Keratinocyte (primary cell): Measurements from ENCODE around the gene ADIPOR1. TPM values are rescaled to one million over a fixed set of nuclear protein-coding genes. Genes with fewer than 3 reads are reported as not detected.
"Not testable (repeated sequence)": the region's sequence is repeated elsewhere in the genome, so short reads cannot be mapped to it uniquely, and the experiment has no call there.

Experiments
- DNase-seq: peaks from one replicate; pipeline ENCODE4 v3.0.0-alpha.2; 2011; ENCODE audit warnings: low read depth, missing footprints, low spot score
- FAIRE-seq: peaks from 2 replicates; lab custom pipeline; 2011; peaks lifted over from hg19 to GRCh38; lab: Jason Lieb, UNC
- H2AFZ ChIP-seq: 2 replicates; pipeline ENCODE4 v1.6.0; 2012; ENCODE audit warnings: low read length, control low read depth, inconsistent platforms; ENCODE audit not compliant: control insufficient read depth
- H3K27ac ChIP-seq: 2 replicates; pipeline ENCODE4 v1.5.1; 2011; ENCODE audit warnings: low read length; ENCODE audit not compliant: control insufficient read depth, insufficient read depth
- H3K27me3 ChIP-seq: 3 replicates; pipeline ENCODE4 v1.6.0; 2011; ENCODE audit warnings: low read length; ENCODE audit not compliant: control insufficient read depth, insufficient read depth; ENCODE audit errors: extremely low read depth
- H3K36me3 ChIP-seq, 2 experiments: 2 replicates in 1 of 2; 3 replicates in 1 of 2; pipeline ENCODE4 v1.5.1; 2011; ENCODE audit warnings: low read length in 2 of 2, mild to moderate bottlenecking in 1 of 2; ENCODE audit not compliant: control insufficient read depth in 2 of 2, insufficient read depth in 2 of 2; ENCODE audit errors: extremely low read depth in 1 of 2
- H3K4me1 ChIP-seq: 3 replicates; pipeline ENCODE4 v1.5.1; 2011; ENCODE audit warnings: low read length; ENCODE audit not compliant: control insufficient read depth, insufficient read depth; ENCODE audit errors: extremely low read depth
- H3K4me2 ChIP-seq: 3 replicates; pipeline ENCODE4 v1.6.0; 2011; ENCODE audit warnings: low read depth, low read length; ENCODE audit not compliant: control insufficient read depth, insufficient read depth; ENCODE audit errors: extremely low read depth
- H3K4me3 ChIP-seq, 3 experiments: fragments of 200-600 bp in 1 of 3; sonication (generic) in 1 of 3; 2 replicates in 2 of 3; 3 replicates in 1 of 3; pipeline ENCODE4 v1.5.1; 2011 to 2016; ENCODE audit warnings: low read length in 3 of 3, mild to moderate bottlenecking in 3 of 3, control low read depth in 2 of 3, inconsistent platforms in 1 of 3, low read depth in 1 of 3, mixed read lengths in 1 of 3, mixed run types in 1 of 3, moderate library complexity in 1 of 3; ENCODE audit not compliant: control insufficient read depth in 2 of 3, insufficient read depth in 2 of 3; ENCODE audit errors: extremely low read depth in 1 of 3
- H3K79me2 ChIP-seq: 2 replicates; pipeline ENCODE4 v1.6.0; 2012; ENCODE audit warnings: low read length; ENCODE audit not compliant: control insufficient read depth, insufficient read depth
- H3K9ac ChIP-seq: 3 replicates; pipeline ENCODE4 v1.6.0; 2011; ENCODE audit warnings: low read length; ENCODE audit not compliant: control insufficient read depth, insufficient read depth; ENCODE audit errors: extremely low read depth
- H3K9me1 ChIP-seq: 3 replicates; pipeline ENCODE4 v1.6.0; 2011; ENCODE audit warnings: low read length; ENCODE audit not compliant: control insufficient read depth, insufficient read depth; ENCODE audit errors: extremely low read depth
- H3K9me3 ChIP-seq: 2 replicates; pipeline ENCODE4 v1.5.1; 2012; ENCODE audit warnings: low read depth, low read length; ENCODE audit not compliant: control insufficient read depth
- H4K20me1 ChIP-seq: 3 replicates; pipeline ENCODE4 v1.6.0; 2011; ENCODE audit warnings: low read length; ENCODE audit not compliant: control insufficient read depth, insufficient read depth; ENCODE audit errors: extremely low read depth
- EZH2 ChIP-seq: IDR thresholded peaks from one replicate; pipeline ENCODE4 v1.6.1; 2012; ENCODE audit warnings: inconsistent platforms, mild to moderate bottlenecking, low read length, moderate library complexity
- dilution Hi-C: fragments of 300-500 bp; cut with MboI; formaldehyde crosslinking; loops from one replicate; pipeline ENCODE4 v1.7.0; 2020; ENCODE audit warnings: low sequenced_read_pairs; ENCODE audit not compliant: extremely low pct_ligation_motif_present
- polyA plus RNA-seq, 5 experiments: library from polyadenylated mRNA; depleted of rRNA in 3 of 5; stranded (reverse) in 3 of 5; stranded (forward) in 1 of 5; unstranded in 1 of 5; fragments of >200 nt; gene quantifications; 1 replicate in 1 of 5; 2 replicates in 3 of 5; 3 replicates in 1 of 5; pipeline versions ENCODE4 v1.2.1 to v1.2.3, GENCODE V29; 2011 to 2012; ENCODE audit warnings: missing spikeins in 2 of 5, low read depth in 1 of 5, low replicate concordance in 1 of 5
- TF ChIP-seq, protein P1 (sequence below), 3 experiments: IDR thresholded peaks in 1 of 3; conservative IDR thresholded peaks in 1 of 3; optimal IDR thresholded peaks in 1 of 3; 2 replicates in 2 of 3; 3 replicates in 1 of 3; pipeline versions ENCODE3 to v1.5.1; 2011; ENCODE audit warnings: low read length in 3 of 3, mild to moderate bottlenecking in 3 of 3, moderate library complexity in 2 of 3, control low read depth in 1 of 3, inconsistent platforms in 1 of 3; ENCODE audit not compliant: insufficient read depth in 2 of 3; ENCODE audit errors: extremely low read depth in 1 of 3

The ADIPOR1 gene
- polyA plus RNA-seq, 1 donor (not counting 4 experiments of a cell fraction or from before 2014, with no cell fraction given), result 260 TPM

DNA sequence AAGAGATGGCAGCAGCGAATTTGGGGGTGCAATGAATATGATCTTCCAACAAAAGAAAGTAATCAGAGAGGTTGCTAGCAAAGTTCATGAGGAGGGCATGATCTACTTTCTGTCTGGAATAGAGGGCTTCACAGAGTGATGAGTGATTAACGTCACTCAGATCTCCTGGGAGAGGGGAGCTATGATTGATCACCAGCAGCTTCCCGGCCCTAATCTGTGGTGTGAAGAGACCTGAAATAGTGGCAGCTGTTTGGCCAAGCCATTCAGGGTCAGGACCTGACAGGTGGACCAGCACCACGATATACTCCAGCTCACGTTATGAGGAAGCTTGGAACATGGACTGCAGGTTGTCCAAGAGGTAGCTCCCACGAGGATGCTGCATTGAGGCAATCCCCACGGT lies 29.1 kb upstream of the ADIPOR1 start:
- DNase-seq (no peak), FAIRE-seq (no peak)
- Histone ChIP-seq H3K4me2 (no peak overlapping the region), H3K4me3 (no peak overlapping the region), H2AFZ (no peak overlapping the region), H3K27ac (no peak overlapping the region), H3K9me1 (no peaks in the 10 kb centered on the region), H3K36me3 (no peaks in the 10 kb centered on the region), H3K9ac (no peak overlapping the region), H3K9me3 (no peaks in the 10 kb centered on the region), H3K27me3 (no peaks in the 10 kb centered on the region), H3K4me1 (no peaks in the 10 kb centered on the region), H4K20me1 (no peaks in the 10 kb centered on the region), H3K79me2 (no peaks in the 10 kb centered on the region)
- dilution Hi-C loops, result no loop called here
- TF ChIP-seq EZH2, result no peak
- TF ChIP-seq, protein P1, sequence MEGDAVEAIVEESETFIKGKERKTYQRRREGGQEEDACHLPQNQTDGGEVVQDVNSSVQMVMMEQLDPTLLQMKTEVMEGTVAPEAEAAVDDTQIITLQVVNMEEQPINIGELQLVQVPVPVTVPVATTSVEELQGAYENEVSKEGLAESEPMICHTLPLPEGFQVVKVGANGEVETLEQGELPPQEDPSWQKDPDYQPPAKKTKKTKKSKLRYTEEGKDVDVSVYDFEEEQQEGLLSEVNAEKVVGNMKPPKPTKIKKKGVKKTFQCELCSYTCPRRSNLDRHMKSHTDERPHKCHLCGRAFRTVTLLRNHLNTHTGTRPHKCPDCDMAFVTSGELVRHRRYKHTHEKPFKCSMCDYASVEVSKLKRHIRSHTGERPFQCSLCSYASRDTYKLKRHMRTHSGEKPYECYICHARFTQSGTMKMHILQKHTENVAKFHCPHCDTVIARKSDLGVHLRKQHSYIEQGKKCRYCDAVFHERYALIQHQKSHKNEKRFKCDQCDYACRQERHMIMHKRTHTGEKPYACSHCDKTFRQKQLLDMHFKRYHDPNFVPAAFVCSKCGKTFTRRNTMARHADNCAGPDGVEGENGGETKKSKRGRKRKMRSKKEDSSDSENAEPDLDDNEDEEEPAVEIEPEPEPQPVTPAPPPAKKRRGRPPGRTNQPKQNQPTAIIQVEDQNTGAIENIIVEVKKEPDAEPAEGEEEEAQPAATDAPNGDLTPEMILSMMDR (optimal IDR thresholded peaks at IDR 0.05 in 1 of 3, IDR thresholded peaks at IDR 0.05 in 1 of 3, conservative IDR thresholded peaks at IDR 0.05 in 1 of 3; ENCODE audit: extremely low read depth in 1 of 3, insufficient read depth in 2 of 3, low read length in 3 of 3), result no peak

DNA sequence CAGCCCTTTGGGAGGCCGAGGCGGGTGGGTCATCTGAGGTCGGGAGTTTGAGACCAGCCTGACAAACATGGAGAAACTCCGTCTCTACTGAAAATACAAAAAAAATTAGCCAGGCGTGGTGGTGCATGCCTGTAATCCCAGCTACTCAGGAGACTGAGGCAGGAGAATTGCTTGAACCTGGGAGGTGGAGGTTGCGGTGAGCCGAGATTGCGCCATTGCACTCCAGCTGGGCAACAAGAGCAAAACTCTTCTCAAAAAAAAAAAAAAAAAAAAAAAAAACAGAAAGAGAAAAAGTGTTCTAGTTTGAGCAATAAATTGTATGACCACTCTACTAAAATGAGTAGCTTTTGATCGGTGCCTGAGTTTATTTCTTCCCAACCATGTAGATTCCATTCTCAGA lies 28.0 kb upstream of the ADIPOR1 start:
- H2AFZ ChIP-seq, dilution Hi-C loops, H3K9me3 ChIP-seq, H3K79me2 ChIP-seq, H3K27me3 ChIP-seq, H3K9ac ChIP-seq, H3K36me3 ChIP-seq, H4K20me1 ChIP-seq, H3K27ac ChIP-seq, DNase-seq, H3K4me2 ChIP-seq, H3K4me3 ChIP-seq, FAIRE-seq, H3K4me1 ChIP-seq, H3K9me1 ChIP-seq: not testable (repeated sequence)

DNA sequence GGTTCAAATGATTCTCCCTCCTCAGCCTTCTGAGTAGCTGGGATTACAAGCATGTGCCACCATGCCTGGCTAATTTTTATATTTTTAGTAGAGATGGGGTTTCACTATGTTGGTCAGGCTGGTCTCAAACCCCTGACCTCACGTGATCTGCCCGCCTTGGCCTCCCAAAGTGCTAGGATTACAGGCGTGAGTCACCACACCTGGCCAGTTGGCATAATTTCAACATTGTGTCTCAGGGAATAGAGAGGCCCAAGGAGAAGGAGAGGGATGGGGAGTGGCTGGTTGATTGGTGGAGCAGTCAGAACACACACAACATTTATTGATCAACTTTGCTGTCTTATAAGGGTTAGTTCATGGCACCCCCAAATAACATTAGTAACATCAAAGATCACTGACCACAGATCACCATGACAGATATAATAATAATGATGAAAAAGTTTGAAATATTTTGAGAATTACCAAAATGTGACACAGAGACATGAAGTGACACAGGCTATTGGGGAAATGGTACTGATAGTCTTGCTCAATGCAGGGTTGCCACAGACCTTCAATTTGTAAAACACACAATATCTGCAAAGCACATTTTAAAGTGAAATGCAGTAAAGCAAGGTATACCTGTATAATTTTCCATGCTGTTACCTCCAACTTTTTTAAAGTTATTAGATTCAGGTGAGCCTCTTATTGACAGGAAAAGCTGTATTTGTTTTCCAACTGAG lies 24.8 kb upstream of the ADIPOR1 start:
- dilution Hi-C loops, result no loop called here
- DNase-seq, result no peak
- H3K9me3 ChIP-seq, result no peaks in the 10 kb centered on the region

More for the DNA sequence above, 24.8 kb upstream of the ADIPOR1 start:
- no peak for FAIRE-seq
- Histone ChIP-seq H3K4me1 (no peaks in the 10 kb centered on the region), H3K36me3 (no peaks in the 10 kb centered on the region), H3K4me2 (no peak overlapping the region), H2AFZ (no peak overlapping the region), H3K79me2 (no peaks in the 10 kb centered on the region), H3K27ac (no peak overlapping the region), H3K9me1 (no peaks in the 10 kb centered on the region), H4K20me1 (no peaks in the 10 kb centered on the region), H3K27me3 (no peaks in the 10 kb centered on the region), H3K4me3 (no peak overlapping the region), H3K9ac (no peak overlapping the region)
- TF ChIP-seq, protein P1 (optimal IDR thresholded peaks at IDR 0.05 in 1 of 3, IDR thresholded peaks at IDR 0.05 in 1 of 3, conservative IDR thresholded peaks at IDR 0.05 in 1 of 3; ENCODE audit: extremely low read depth in 1 of 3, insufficient read depth in 2 of 3, low read length in 3 of 3), result no peak
- TF ChIP-seq EZH2, result no peak
